Ectodermal cell (in vitro differentiated cells): ENCODE data around the gene OR7A10.

Source experiments
- H3K27ac ChIP-seq: 2 replicates; pipeline ENCODE4 v1.7.0; 2013; ENCODE audit warnings: mild to moderate bottlenecking, low read depth, low read length; ENCODE audit not compliant: insufficient read depth, poor library complexity, severe bottlenecking
- H3K27me3 ChIP-seq: 2 replicates; pipeline ENCODE4 v1.7.0; 2013; ENCODE audit warnings: mild to moderate bottlenecking, low read length; ENCODE audit not compliant: insufficient read depth, control insufficient read depth, poor library complexity, severe bottlenecking
- H3K36me3 ChIP-seq: one replicate; pipeline ENCODE4 v1.7.0; 2013; ENCODE audit warnings: low read length; ENCODE audit not compliant: control insufficient read depth, insufficient read depth
- H3K4me1 ChIP-seq: one replicate; pipeline ENCODE4 v1.7.0; 2013; ENCODE audit warnings: low read length; ENCODE audit not compliant: control insufficient read depth, insufficient read depth
- H3K4me3 ChIP-seq: 2 replicates; pipeline ENCODE4 v1.7.0; 2013; ENCODE audit warnings: low read depth, low read length, control low read depth; ENCODE audit not compliant: insufficient read depth
- H3K9me3 ChIP-seq: 2 replicates; pipeline ENCODE4 v1.7.0; 2013; ENCODE audit warnings: mild to moderate bottlenecking, low read length, moderate library complexity; ENCODE audit not compliant: control insufficient read depth
- WGBS, 2 experiments: methylation state at CpG; one replicate each; pipeline ENCODE4 v1.1.7; 2013; ENCODE audit warnings: missing lambda C conversion rate in 2 of 2; 5-methylcytosine and 5-hydroxymethylcytosine counted together

Gene OR7A10

GRCh38 chr19:14835011-14835410, 13.7 kb downstream of the OR7A10 start, which contains the start of the genes OR7A5 and OR7C1:
TSS of gene OR7A5 (minus strand) at chr19:14835185. CDS start at chr19:14828241, 6,944 bp downstream.
TSS of gene OR7C1 (minus strand) at chr19:14835185. CDS start at chr19:14800136, 35,049 bp downstream.
- Histone ChIP-seq H3K9me3 (peaks cover 16% of the 10 kb centered on the region), H3K27ac (no peak within 1 kb of the TSS), H3K4me1 (no peaks in the 10 kb centered on the region), H3K36me3 (no peaks in the 10 kb centered on the region), H3K27me3 (no peaks in the 10 kb centered on the region), H3K4me3 (no peak within 1 kb of the TSS)
- WGBS, 2 experiments = 57 to 72% methylated on average over 1 of the region's 1 CpG

- H3K27me3 ChIP-seq = no peaks in the 10 kb centered on the region
- H3K36me3 ChIP-seq = no peaks in the 10 kb centered on the region
- 73 to 75% methylated on average over 4 of the region's 4 CpGs for WGBS, 2 experiments
- H3K4me1 ChIP-seq = no peaks in the 10 kb centered on the region
- H3K27ac ChIP-seq = no peak overlapping the region
- no peak overlapping the region for H3K4me3 ChIP-seq
- H3K9me3 ChIP-seq = peaks cover 11% of the 10 kb centered on the region
Measured at GRCh38 chr19:14830702-14831101, 18.0 kb downstream of the OR7A10 start.

GRCh38 chr19:14826006-14826405, 22.7 kb downstream of the OR7A10 start:
- H3K9me3 ChIP-seq = peaks cover 12% of the 10 kb centered on the region
- H3K4me3 ChIP-seq = no peak overlapping the region
- WGBS, 2 experiments = 97 to 100% methylated on average over 1 to 2 of the region's 2 CpGs
- no peaks in the 10 kb centered on the region for H3K4me1 ChIP-seq
- no peak overlapping the region for H3K27ac ChIP-seq
- no peaks in the 10 kb centered on the region for H3K36me3 ChIP-seq
- H3K27me3 ChIP-seq = no peaks in the 10 kb centered on the region

- H3K9me3 ChIP-seq = peaks cover 12% of the 10 kb centered on the region
- no peaks in the 10 kb centered on the region for H3K36me3 ChIP-seq
- WGBS, 2 experiments = 56 to 64% methylated on average over 4 to 6 of the region's 6 CpGs
- no peak overlapping the region for H3K4me3 ChIP-seq
- H3K27me3 ChIP-seq = no peaks in the 10 kb centered on the region
- H3K27ac ChIP-seq = no peak overlapping the region
- H3K4me1 ChIP-seq = no peaks in the 10 kb centered on the region
Measured at GRCh38 chr19:14821937-14822336, 26.8 kb downstream of the OR7A10 start.

GRCh38 chr19:14818588-14818987, 30.1 kb downstream of the OR7A10 start:
- WGBS, 2 experiments = 72 to 75% methylated on average over 8 of the region's 8 CpGs
- Histone ChIP-seq H3K4me1 (no peaks in the 10 kb centered on the region), H3K27ac (no peak overlapping the region), H3K36me3 (no peaks in the 10 kb centered on the region), H3K9me3 (peaks cover 8% of the 10 kb centered on the region), H3K27me3 (no peaks in the 10 kb centered on the region), H3K4me3 (no peak overlapping the region)

- H3K27ac ChIP-seq = no peak overlapping the region
- no peaks in the 10 kb centered on the region for H3K4me1 ChIP-seq
- peaks cover 6% of the 10 kb centered on the region for H3K9me3 ChIP-seq
- H3K27me3 ChIP-seq = no peaks in the 10 kb centered on the region
- no peaks in the 10 kb centered on the region for H3K36me3 ChIP-seq
- no peak overlapping the region for H3K4me3 ChIP-seq
- WGBS, 2 experiments = 28 to 42% methylated on average over 3 of the region's 3 CpGs
Measured at GRCh38 chr19:14817052-14817451, 31.7 kb downstream of the OR7A10 start.

- 67 to 100% methylated on average over 2 of the region's 2 CpGs for WGBS, 2 experiments
- Histone ChIP-seq H3K36me3 (no peaks in the 10 kb centered on the region), H3K27me3 (no peaks in the 10 kb centered on the region), H3K4me1 (no peaks in the 10 kb centered on the region), H3K4me3 (no peak overlapping the region), H3K9me3 (peaks cover 13% of the 10 kb centered on the region), H3K27ac (no peak overlapping the region)
Measured at GRCh38 chr19:14814982-14815652, 33.6 kb downstream of the OR7A10 start.

GRCh38 chr19:14809272-14810057, 39.3 kb downstream of the OR7A10 start:
- Histone ChIP-seq H3K36me3 (no peaks in the 10 kb centered on the region), H3K4me3 (no peak overlapping the region), H3K9me3 (peaks cover 7% of the 10 kb centered on the region), H3K27ac (no peak overlapping the region), H3K27me3 (no peaks in the 10 kb centered on the region), H3K4me1 (no peaks in the 10 kb centered on the region)
- WGBS, 2 experiments = 77 to 82% methylated on average over 9 of the region's 9 CpGs

GRCh38 chr19:14804765-14805164, 44.0 kb downstream of the OR7A10 start:
- 86 to 88% methylated on average over 3 of the region's 3 CpGs for WGBS, 2 experiments
- peaks cover 2% of the 10 kb centered on the region for H3K9me3 ChIP-seq
- H3K27ac ChIP-seq = no peak overlapping the region
- H3K36me3 ChIP-seq = no peaks in the 10 kb centered on the region
- no peak overlapping the region for H3K4me3 ChIP-seq
- H3K4me1 ChIP-seq = no peaks in the 10 kb centered on the region
- H3K27me3 ChIP-seq = no peaks in the 10 kb centered on the region

- peaks cover 7% of the 10 kb centered on the region for H3K9me3 ChIP-seq
- no peak overlapping the region for H3K27ac ChIP-seq
- no peaks in the 10 kb centered on the region for H3K27me3 ChIP-seq
- H3K36me3 ChIP-seq = no peaks in the 10 kb centered on the region
- 77 to 85% methylated on average over 3 to 4 of the region's 5 CpGs for WGBS, 2 experiments
- H3K4me1 ChIP-seq = no peaks in the 10 kb centered on the region
- no peak overlapping the region for H3K4me3 ChIP-seq
Measured at GRCh38 chr19:14798760-14799159, 50.0 kb downstream of the OR7A10 start.
